T-cell (primary cell): Measurements from ENCODE around the gene PLPPR1. TPM values are rescaled to one million over a fixed set of nuclear protein-coding genes. Genes with fewer than 3 reads are reported as not detected.
"Not testable (repeated sequence)": the region's sequence is repeated elsewhere in the genome, so short reads cannot be mapped to it uniquely, and the experiment has no call there.

Experiments
- ATAC-seq, 4 experiments: fragments of 200-7000 bp in 3 of 4; fragments of 150-1000 bp in 1 of 4; cut with Tn5 transposase; replicated peaks in 1 of 4; 1 replicate in 3 of 4; 2 replicates in 1 of 4; pipeline ENCODE4 v1.10.0; 2021; ENCODE audit warnings: moderate library complexity in 3 of 4, mild to moderate bottlenecking in 2 of 4, moderate number of reproducible peaks in 1 of 4
- CTCF ChIA-PET, 2 donors: fragments of 300-600 bp; sonication (Branson Sonifier 250); formaldehyde crosslinking; loops; one replicate each; lab custom pipeline; 2022; ENCODE audit warnings: antibody characterized with exemption in 2 of 2; lab: Charles Lee
- POLR2A ChIA-PET, 2 donors: fragments of 300-600 bp; sonication (Branson Sonifier 250); formaldehyde crosslinking; loops; one replicate each; lab custom pipeline; 2022; ENCODE audit warnings: antibody characterized with exemption in 2 of 2; lab: Charles Lee
- DNase-seq, 35 experiments: peaks; one replicate each; pipeline versions ENCODE4 v3.0.0 to v3.0.0-alpha.2; 2013 to 2023
- H3K27ac ChIP-seq: one replicate; pipeline ENCODE4 v1.5.1; 2013; ENCODE audit warnings: low read length
- H3K27me3 ChIP-seq, 2 experiments: replicated peaks in 1 of 2; 1 replicate in 1 of 2; 2 replicates in 1 of 2; pipeline versions ENCODE4 v1.6.1 to v1.7.0; 2013; ENCODE audit warnings: low read length in 1 of 2, mixed read lengths in 1 of 2; ENCODE audit not compliant: control insufficient read depth in 2 of 2, insufficient read depth in 2 of 2; ENCODE audit errors: extremely low read depth in 1 of 2
- H3K36me3 ChIP-seq, 2 donors: 1 replicate in 1 of 2; 2 replicates in 1 of 2; pipeline versions ENCODE4 v1.6.1 to v1.7.0; 2013; ENCODE audit warnings: low read length in 1 of 2; ENCODE audit not compliant: control insufficient read depth in 2 of 2, insufficient read depth in 1 of 2; ENCODE audit errors: extremely low read depth in 1 of 2
- H3K4me1 ChIP-seq, 2 experiments: 1 replicate in 1 of 2; 2 replicates in 1 of 2; pipeline versions ENCODE4 v1.6.1 to v1.7.0; 2013; ENCODE audit warnings: low read length in 2 of 2, mixed read lengths in 1 of 2; ENCODE audit not compliant: insufficient read depth in 2 of 2, control insufficient read depth in 1 of 2; ENCODE audit errors: extremely low read depth in 1 of 2
- H3K4me3 ChIP-seq, 2 donors: 1 replicate in 1 of 2; 2 replicates in 1 of 2; pipeline versions ENCODE4 v1.5.1 to v1.7.0; 2013; ENCODE audit warnings: mild to moderate bottlenecking in 2 of 2, low read length in 1 of 2, moderate library complexity in 1 of 2; ENCODE audit not compliant: control insufficient read depth in 1 of 2; ENCODE audit errors: extremely low read depth in 1 of 2
- H3K9me3 ChIP-seq: 2 replicates; pipeline ENCODE4 v1.7.0; 2013
- H3K27ac Mint-ChIP-seq, 2 donors: one replicate each; pipeline ENCODE4 v1.8.0; 2020 to 2021; ENCODE audit warnings: mild to moderate bottlenecking in 2 of 2, mixed read lengths in 2 of 2
- H3K27me3 Mint-ChIP-seq, 2 donors: one replicate each; pipeline ENCODE4 v1.8.0; 2021 to 2022; ENCODE audit warnings: mixed read lengths in 2 of 2
- H3K36me3 Mint-ChIP-seq: one replicate; pipeline ENCODE4 v1.8.0; 2021; ENCODE audit warnings: mixed read lengths
- H3K4me1 Mint-ChIP-seq, 3 donors: one replicate each; pipeline ENCODE4 v1.8.0; 2020 to 2022; ENCODE audit warnings: mixed read lengths in 3 of 3, mild to moderate bottlenecking in 1 of 3
- H3K4me3 Mint-ChIP-seq, 3 donors: one replicate each; pipeline ENCODE4 v1.8.0; 2020 to 2022; ENCODE audit warnings: mild to moderate bottlenecking in 3 of 3, mixed read lengths in 3 of 3, moderate library complexity in 3 of 3
- H3K9me3 Mint-ChIP-seq, 3 donors: one replicate each; pipeline ENCODE4 v1.8.0; 2020 to 2022; ENCODE audit warnings: mixed read lengths in 3 of 3
- WGBS: methylation state at CpG from one replicate; pipeline ENCODE4 v1.1.5; 2013; ENCODE audit warnings: missing lambda C conversion rate; ENCODE audit not compliant: insufficient coverage; 5-methylcytosine and 5-hydroxymethylcytosine counted together
- total RNA-seq, 35 experiments: library from RNA in 6 of 35; stranded (reverse) in 6 of 35; fragments of 120-200 nt in 1 of 35; gene quantifications; one replicate each; pipeline versions ENCODE4 v1.2.1 to v1.2.4 and lab custom pipeline; 2013 to 2026

PLPPR1 gene
- total RNA-seq, 5 donors from 2014 or later (not counting 1 experiment from before 2014, with no cell fraction given): not detected

GRCh38 chr9:101119206-101119819 lies 90.8 kb downstream of the PLPPR1 start:
- WGBS: 49% methylated on average over 3 of the region's 3 CpGs
- Mint-ChIP-seq H3K4me1 (no peaks in the 10 kb centered on the region), H3K9me3 (peaks cover 8 to 9% (median 8%) of the 10 kb centered on the region in 3 donors), H3K36me3 (no peaks in the 10 kb centered on the region), H3K4me3 (no peak overlapping the region), H3K27me3 (no peaks in the 10 kb centered on the region), H3K27ac (no peak overlapping the region)
- no peaks in the 10 kb centered on the region for H3K27me3 ChIP-seq
- no peaks in the 10 kb centered on the region for H3K4me1 ChIP-seq
- H3K27ac ChIP-seq: no peak overlapping the region
- ChIA-PET POLR2A (no interaction called here), CTCF (no interaction called here)
- DNase-seq (peak in 1 of 35 experiments; percentile 2), ATAC-seq (no peak)
- no peaks in the 10 kb centered on the region for H3K36me3 ChIP-seq
- H3K9me3 ChIP-seq: no peaks in the 10 kb centered on the region
- no peak overlapping the region for H3K4me3 ChIP-seq

- no peak overlapping the region for H3K27ac Mint-ChIP-seq
- no peak for DNase-seq
- no peaks in the 10 kb centered on the region for H3K4me1 Mint-ChIP-seq
- Histone ChIP-seq H3K9me3 (no peaks in the 10 kb centered on the region), H3K27me3 (no peaks in the 10 kb centered on the region), H3K4me3 (no peak overlapping the region), H3K36me3 (no peaks in the 10 kb centered on the region), H3K27ac (no peak overlapping the region), H3K4me1 (no peaks in the 10 kb centered on the region)
- no peaks in the 10 kb centered on the region for H3K27me3 Mint-ChIP-seq
- no peaks in the 10 kb centered on the region for H3K36me3 Mint-ChIP-seq
- H3K4me3 Mint-ChIP-seq: no peak overlapping the region
- CTCF ChIA-PET: no interaction called here
- POLR2A ChIA-PET: no interaction called here
- no CpG with 5 or more reads among the region's 2 CpGs for WGBS
- no peak for ATAC-seq
- H3K9me3 Mint-ChIP-seq: peaks cover 8 to 15% (median 11%) of the 10 kb centered on the region in 3 donors
These were observed 93.4 kb downstream of the PLPPR1 start for GRCh38 chr9:101121836-101122399.

GRCh38 chr9:101126556-101126955 lies 98.0 kb downstream of the PLPPR1 start:
- DNase-seq (no peak), ATAC-seq (no peak)
- H3K27me3 Mint-ChIP-seq: no peaks in the 10 kb centered on the region
- Histone ChIP-seq H3K27me3 (no peaks in the 10 kb centered on the region), H3K36me3 (no peaks in the 10 kb centered on the region), H3K27ac (no peak overlapping the region), H3K9me3 (no peaks in the 10 kb centered on the region), H3K4me1 (no peaks in the 10 kb centered on the region), H3K4me3 (no peak overlapping the region)
- POLR2A ChIA-PET: no interaction called here
- H3K9me3 Mint-ChIP-seq: peaks cover 8 to 19% (median 12%) of the 10 kb centered on the region in 3 donors
- CTCF ChIA-PET: no interaction called here
- no peaks in the 10 kb centered on the region for H3K4me1 Mint-ChIP-seq
- no peak overlapping the region for H3K4me3 Mint-ChIP-seq
- no peak overlapping the region for H3K27ac Mint-ChIP-seq
- 60% methylated on average over 1 of the region's 2 CpGs for WGBS
- no peaks in the 10 kb centered on the region for H3K36me3 Mint-ChIP-seq

- H3K4me3 Mint-ChIP-seq, H3K36me3 Mint-ChIP-seq, H3K4me1 ChIP-seq, H3K27me3 ChIP-seq, POLR2A ChIA-PET, H3K27ac Mint-ChIP-seq, CTCF ChIA-PET, DNase-seq, ATAC-seq, H3K27ac ChIP-seq, H3K4me3 ChIP-seq, H3K9me3 ChIP-seq, H3K27me3 Mint-ChIP-seq, H3K4me1 Mint-ChIP-seq, H3K36me3 ChIP-seq: not testable (repeated sequence)
- WGBS: 50% methylated on average over 2 of the region's 3 CpGs
- H3K9me3 Mint-ChIP-seq: peaks cover 8 to 19% (median 11%) of the 10 kb centered on the region in 3 donors
These were observed 98.8 kb downstream of the PLPPR1 start for GRCh38 chr9:101127369-101127768.

GRCh38 chr9:101128623-101129022 lies 100.1 kb downstream of the PLPPR1 start:
- CTCF ChIA-PET: no interaction called here
- H3K4me3 ChIP-seq: no peak overlapping the region
- Mint-ChIP-seq H3K4me1 (no peaks in the 10 kb centered on the region), H3K27me3 (no peaks in the 10 kb centered on the region), H3K9me3 (peaks cover 3 to 11% (median 4%) of the 10 kb centered on the region in 3 donors), H3K27ac (no peak overlapping the region), H3K4me3 (no peak overlapping the region), H3K36me3 (no peaks in the 10 kb centered on the region)
- H3K27me3 ChIP-seq: no peaks in the 10 kb centered on the region
- no peak overlapping the region for H3K27ac ChIP-seq
- H3K36me3 ChIP-seq: no peaks in the 10 kb centered on the region
- H3K4me1 ChIP-seq: no peaks in the 10 kb centered on the region
- ATAC-seq (no peak), DNase-seq (no peak)
- POLR2A ChIA-PET: no interaction called here
- no peaks in the 10 kb centered on the region for H3K9me3 ChIP-seq

GRCh38 chr9:101130054-101130453 lies 101.5 kb downstream of the PLPPR1 start:
- WGBS: 100% methylated on average over 1 of the region's 1 CpG
- ChIA-PET CTCF (no interaction called here), POLR2A (no interaction called here)
- Histone ChIP-seq H3K4me1 (no peaks in the 10 kb centered on the region), H3K27me3 (no peaks in the 10 kb centered on the region), H3K27ac (no peak overlapping the region), H3K9me3 (no peaks in the 10 kb centered on the region), H3K4me3 (no peak overlapping the region), H3K36me3 (no peaks in the 10 kb centered on the region)
- DNase-seq (no peak), ATAC-seq (no peak)
- H3K4me1 Mint-ChIP-seq: no peaks in the 10 kb centered on the region
- H3K27ac Mint-ChIP-seq: no peak overlapping the region
- no peaks in the 10 kb centered on the region for H3K27me3 Mint-ChIP-seq
- no peak overlapping the region for H3K4me3 Mint-ChIP-seq
- H3K9me3 Mint-ChIP-seq: peaks cover 3 to 7% (median 4%) of the 10 kb centered on the region in 3 donors
- H3K36me3 Mint-ChIP-seq: no peaks in the 10 kb centered on the region
